Activated CD8-positive, alpha-beta memory T cell treated with anti-CD3 and anti-CD28 coated beads, Interleukin-2, amount 50 U/mL, for 48 hours (primary cell): Measurements from ENCODE around the gene TSPAN11.
"Not testable (repeated sequence)": the region's sequence is repeated elsewhere in the genome, so short reads cannot be mapped to it uniquely, and the experiment has no call there.

ENCODE experiments used
- DNase-seq: peaks from one replicate; pipeline ENCODE4 v3.0.0-alpha.2; 2020

Gene TSPAN11

GRCh38 chr12:31021181-31021580 lies 94.6 kb downstream of the TSPAN11 start:
- DNase-seq: no peak

GRCh38 chr12:31021809-31022494 lies 95.4 kb downstream of the TSPAN11 start:
- DNase-seq: no peak

- DNase-seq: no peak
Observed at GRCh38 chr12:31023271-31023724, 96.8 kb downstream of the TSPAN11 start.

GRCh38 chr12:31026202-31026601 lies 99.7 kb downstream of the TSPAN11 start:
- no peak for DNase-seq

GRCh38 chr12:31027006-31027405 lies 100.5 kb downstream of the TSPAN11 start:
- not testable (repeated sequence) for DNase-seq

GRCh38 chr12:31029468-31029867 lies 102.9 kb downstream of the TSPAN11 start:
- no peak for DNase-seq

- DNase-seq: no peak
Observed at GRCh38 chr12:31029916-31030562, 103.5 kb downstream of the TSPAN11 start.

GRCh38 chr12:31031951-31032335 lies 105.4 kb downstream of the TSPAN11 start:
- no peak for DNase-seq

- DNase-seq: no peak
Observed at GRCh38 chr12:31033146-31033545, 106.6 kb downstream of the TSPAN11 start.

- no peak for DNase-seq
Observed at GRCh38 chr12:31033681-31034080, 107.1 kb downstream of the TSPAN11 start.

- no peak for DNase-seq
Observed at GRCh38 chr12:31034372-31034771, 107.8 kb downstream of the TSPAN11 start.

- no peak for DNase-seq
Observed at GRCh38 chr12:31035226-31035625, 108.7 kb downstream of the TSPAN11 start.

- DNase-seq: no peak
Observed at GRCh38 chr12:31035967-31036665, 109.6 kb downstream of the TSPAN11 start.

- DNase-seq: no peak
Observed at GRCh38 chr12:31037028-31037427, 110.5 kb downstream of the TSPAN11 start.

GRCh38 chr12:31037931-31038330 lies 111.4 kb downstream of the TSPAN11 start:
- DNase-seq: no peak

GRCh38 chr12:31041033-31041564 lies 114.6 kb downstream of the TSPAN11 start:
- no peak for DNase-seq
